ENCODE data around the gene FIGNL2. TPM values are rescaled to one million over a fixed set of nuclear protein-coding genes. Genes with fewer than 3 reads are reported as not detected.

FIGNL2 gene
- total RNA-seq, 6 experiments from 2014 or later: 0.14 to 1.8 (median 0.55) TPM

- H3K27ac ChIP-seq: no peak overlapping the region
- no peaks in the 10 kb centered on the region for H3K9me3 ChIP-seq
- DNase-seq (peak in 1 of 3 donors; percentile 31), ATAC-seq (no peak)
- H3K4me3 ChIP-seq: no peak overlapping the region
- no peaks in the 10 kb centered on the region for H3K36me3 ChIP-seq
- no peak for TF ChIP-seq CTCF (IDR thresholded peaks at IDR 0.05)
- no peak for TF ChIP-seq POLR2A (IDR thresholded peaks at IDR 0.05)
- H3K27me3 ChIP-seq: no peaks in the 10 kb centered on the region
- intact Hi-C loops (cut with DNase I): no loop called here
- H3K4me1 ChIP-seq: peaks cover 0 to 21% (median 0%) of the 10 kb centered on the region in 4 donors
- 82% methylated on average over 5 of the region's 12 CpGs for WGBS (ENCODE audit: insufficient coverage, low coverage, low lambda C conversion rate, missing lambda C conversion rate)
These were observed 19.4 kb upstream of the FIGNL2 start for GRCh38 chr12:51867796-51868428.

GRCh38 chr12:51867371-51867770 lies 18.9 kb upstream of the FIGNL2 start:
- H3K27me3 ChIP-seq: no peaks in the 10 kb centered on the region
- no peak overlapping the region for H3K4me3 ChIP-seq
- DNase-seq: peak in 1 of 3 donors; percentile 7
- H3K36me3 ChIP-seq: no peaks in the 10 kb centered on the region
- no peak overlapping the region for H3K27ac ChIP-seq
- H3K4me1 ChIP-seq: peaks cover 0 to 21% (median 0%) of the 10 kb centered on the region in 4 donors
- intact Hi-C loops (cut with DNase I): no loop called here
- H3K9me3 ChIP-seq: no peaks in the 10 kb centered on the region
- ATAC-seq: no peak
- TF ChIP-seq CTCF (IDR thresholded peaks at IDR 0.05): no peak
- TF ChIP-seq POLR2A (IDR thresholded peaks at IDR 0.05): no peak

GRCh38 chr12:51866762-51867161 lies 18.2 kb upstream of the FIGNL2 start:
- Histone ChIP-seq H3K4me3 (no peak overlapping the region), H3K27me3 (no peaks in the 10 kb centered on the region), H3K9me3 (no peaks in the 10 kb centered on the region), H3K27ac (no peak overlapping the region), H3K36me3 (no peaks in the 10 kb centered on the region), H3K4me1 (peaks cover 0 to 21% (median 0%) of the 10 kb centered on the region in 4 donors)
- intact Hi-C loops (cut with DNase I): no loop called here
- DNase-seq (peak; percentile 64 to 77 (median 76)), ATAC-seq (peak; percentile 41 to 68 (median 58))
- TF ChIP-seq CTCF (IDR thresholded peaks at IDR 0.05): no peak
- TF ChIP-seq POLR2A (IDR thresholded peaks at IDR 0.05): no peak
- WGBS (ENCODE audit: insufficient coverage, low coverage, low lambda C conversion rate, missing lambda C conversion rate): 73% methylated on average over 8 of the region's 8 CpGs

- H3K27ac ChIP-seq: no peak overlapping the region
- H3K4me1 ChIP-seq: peaks cover 0 to 21% (median 0%) of the 10 kb centered on the region in 4 donors
- ATAC-seq (no peak), DNase-seq (peak in 1 of 3 donors; percentile 11)
- H3K27me3 ChIP-seq: no peaks in the 10 kb centered on the region
- no peaks in the 10 kb centered on the region for H3K36me3 ChIP-seq
- no peak for TF ChIP-seq POLR2A (IDR thresholded peaks at IDR 0.05)
- TF ChIP-seq CTCF (IDR thresholded peaks at IDR 0.05): no peak
- WGBS (ENCODE audit: insufficient coverage, low coverage, low lambda C conversion rate, missing lambda C conversion rate): 80% methylated on average over 4 of the region's 4 CpGs
- intact Hi-C loops (cut with DNase I): no loop called here
- no peaks in the 10 kb centered on the region for H3K9me3 ChIP-seq
- no peak overlapping the region for H3K4me3 ChIP-seq
These were observed 17.8 kb upstream of the FIGNL2 start for GRCh38 chr12:51866324-51866723.

Measured in right lobe of liver (tissue), 6 donors.